Measurements from ENCODE around the gene TRIML2. TPM values are rescaled to one million over a fixed set of nuclear protein-coding genes. Genes with fewer than 3 reads are reported as not detected.

The TRIML2 gene
- total and polyA plus RNA-seq, 8 donors = not detected

GRCh38 chr4:188082796-188083195, 26.6 kb downstream of the TRIML2 start:
- no peaks in the 10 kb centered on the region for H3K27me3 ChIP-seq
- WGBS, 5 donors = 40 to 60% (median 53%) methylated on average over 3 of the region's 3 CpGs
- H3K36me3 ChIP-seq = no peaks in the 10 kb centered on the region
- intact Hi-C loops (cut with DNase I; ENCODE audit: low total_unique reads) = no loop called here
- no peaks in the 10 kb centered on the region for H3K4me1 ChIP-seq
- TF ChIP-seq POLR2AphosphoS5 (IDR thresholded peaks at IDR 0.05) (no peak), EP300 (IDR thresholded peaks at IDR 0.05) (no peak), POLR2A (IDR thresholded peaks at IDR 0.05) (no peak), CTCF (IDR thresholded peaks at IDR 0.05) (no peak)
- no peak overlapping the region for H3K27ac ChIP-seq
- DNase-seq = no peak
- peaks cover 0 to 6% (median 0%) of the 10 kb centered on the region in 4 donors for H3K9me3 ChIP-seq
- no peak overlapping the region for H3K4me3 ChIP-seq

- peak in 1 of 2 donors; percentile 35 for DNase-seq
- intact Hi-C loops (cut with DNase I; ENCODE audit: low total_unique reads) = no loop called here
- TF ChIP-seq POLR2AphosphoS5 (IDR thresholded peaks at IDR 0.05) (no peak), POLR2A (IDR thresholded peaks at IDR 0.05) (no peak), EP300 (IDR thresholded peaks at IDR 0.05) (no peak), CTCF (IDR thresholded peaks at IDR 0.05) (no peak)
- Histone ChIP-seq H3K4me1 (no peaks in the 10 kb centered on the region), H3K27ac (no peak overlapping the region), H3K27me3 (no peaks in the 10 kb centered on the region), H3K4me3 (no peak overlapping the region), H3K36me3 (no peaks in the 10 kb centered on the region), H3K9me3 (no peaks in the 10 kb centered on the region)
- WGBS, 5 donors = 6 to 14% (median 12%) methylated on average over 1 of the region's 1 CpG
These were observed 31.3 kb downstream of the TRIML2 start for GRCh38 chr4:188078116-188078515.

GRCh38 chr4:188076169-188076568, 33.2 kb downstream of the TRIML2 start:
- no peak for DNase-seq
- 87 to 92% (median 90%) methylated on average over 12 of the region's 12 CpGs for WGBS, 5 donors
- intact Hi-C loops (cut with DNase I; ENCODE audit: low total_unique reads) = no loop called here
- H3K4me1 ChIP-seq = no peaks in the 10 kb centered on the region
- H3K27ac ChIP-seq = no peak overlapping the region
- H3K36me3 ChIP-seq = no peaks in the 10 kb centered on the region
- TF ChIP-seq CTCF (IDR thresholded peaks at IDR 0.05) (no peak), POLR2AphosphoS5 (IDR thresholded peaks at IDR 0.05) (no peak), EP300 (IDR thresholded peaks at IDR 0.05) (no peak), POLR2A (IDR thresholded peaks at IDR 0.05) (no peak)
- H3K9me3 ChIP-seq = no peaks in the 10 kb centered on the region
- no peak overlapping the region for H3K4me3 ChIP-seq
- H3K27me3 ChIP-seq = no peaks in the 10 kb centered on the region

GRCh38 chr4:188061083-188061482, 48.3 kb downstream of the TRIML2 start:
- TF ChIP-seq POLR2AphosphoS5 (IDR thresholded peaks at IDR 0.05) = no peak
- no peak for TF ChIP-seq POLR2A (IDR thresholded peaks at IDR 0.05)
- TF ChIP-seq EP300 (IDR thresholded peaks at IDR 0.05) = no peak
- TF ChIP-seq CTCF (IDR thresholded peaks at IDR 0.05) = no peak
- WGBS, 5 donors = 88 to 96% (median 93%) methylated on average over 14 of the region's 14 CpGs
- Histone ChIP-seq H3K4me3 (no peak overlapping the region), H3K9me3 (peaks cover 0 to 3% (median 0%) of the 10 kb centered on the region in 4 donors), H3K4me1 (no peaks in the 10 kb centered on the region), H3K27ac (no peak overlapping the region), H3K36me3 (no peaks in the 10 kb centered on the region), H3K27me3 (no peaks in the 10 kb centered on the region)
- intact Hi-C loops (cut with DNase I; ENCODE audit: low total_unique reads) = no loop called here
- DNase-seq = no peak
